T-cell (primary cell): ENCODE data around the gene TM4SF18. TPM values are rescaled to one million over a fixed set of nuclear protein-coding genes. Genes with fewer than 3 reads are reported as not detected.

Experiments
- ATAC-seq, 4 experiments: fragments of 200-7000 bp in 3 of 4; fragments of 150-1000 bp in 1 of 4; cut with Tn5 transposase; replicated peaks in 1 of 4; 1 replicate in 3 of 4; 2 replicates in 1 of 4; pipeline ENCODE4 v1.10.0; 2021; ENCODE audit warnings: moderate library complexity in 3 of 4, mild to moderate bottlenecking in 2 of 4, moderate number of reproducible peaks in 1 of 4
- CTCF ChIA-PET, 2 donors: fragments of 300-600 bp; sonication (Branson Sonifier 250); formaldehyde crosslinking; loops; one replicate each; lab custom pipeline; 2022; ENCODE audit warnings: antibody characterized with exemption in 2 of 2; lab: Charles Lee
- POLR2A ChIA-PET, 2 donors: fragments of 300-600 bp; sonication (Branson Sonifier 250); formaldehyde crosslinking; loops; one replicate each; lab custom pipeline; 2022; ENCODE audit warnings: antibody characterized with exemption in 2 of 2; lab: Charles Lee
- DNase-seq, 35 experiments: peaks; one replicate each; pipeline versions ENCODE4 v3.0.0 to v3.0.0-alpha.2; 2013 to 2023
- H3K27ac ChIP-seq: one replicate; pipeline ENCODE4 v1.5.1; 2013; ENCODE audit warnings: low read length
- H3K27me3 ChIP-seq, 2 experiments: replicated peaks in 1 of 2; 1 replicate in 1 of 2; 2 replicates in 1 of 2; pipeline versions ENCODE4 v1.6.1 to v1.7.0; 2013; ENCODE audit warnings: low read length in 1 of 2, mixed read lengths in 1 of 2; ENCODE audit not compliant: control insufficient read depth in 2 of 2, insufficient read depth in 2 of 2; ENCODE audit errors: extremely low read depth in 1 of 2
- H3K36me3 ChIP-seq, 2 donors: 1 replicate in 1 of 2; 2 replicates in 1 of 2; pipeline versions ENCODE4 v1.6.1 to v1.7.0; 2013; ENCODE audit warnings: low read length in 1 of 2; ENCODE audit not compliant: control insufficient read depth in 2 of 2, insufficient read depth in 1 of 2; ENCODE audit errors: extremely low read depth in 1 of 2
- H3K4me1 ChIP-seq, 2 experiments: 1 replicate in 1 of 2; 2 replicates in 1 of 2; pipeline versions ENCODE4 v1.6.1 to v1.7.0; 2013; ENCODE audit warnings: low read length in 2 of 2, mixed read lengths in 1 of 2; ENCODE audit not compliant: insufficient read depth in 2 of 2, control insufficient read depth in 1 of 2; ENCODE audit errors: extremely low read depth in 1 of 2
- H3K4me3 ChIP-seq, 2 donors: 1 replicate in 1 of 2; 2 replicates in 1 of 2; pipeline versions ENCODE4 v1.5.1 to v1.7.0; 2013; ENCODE audit warnings: mild to moderate bottlenecking in 2 of 2, low read length in 1 of 2, moderate library complexity in 1 of 2; ENCODE audit not compliant: control insufficient read depth in 1 of 2; ENCODE audit errors: extremely low read depth in 1 of 2
- H3K9me3 ChIP-seq: 2 replicates; pipeline ENCODE4 v1.7.0; 2013
- H3K27ac Mint-ChIP-seq, 2 donors: one replicate each; pipeline ENCODE4 v1.8.0; 2020 to 2021; ENCODE audit warnings: mild to moderate bottlenecking in 2 of 2, mixed read lengths in 2 of 2
- H3K27me3 Mint-ChIP-seq, 2 donors: one replicate each; pipeline ENCODE4 v1.8.0; 2021 to 2022; ENCODE audit warnings: mixed read lengths in 2 of 2
- H3K36me3 Mint-ChIP-seq: one replicate; pipeline ENCODE4 v1.8.0; 2021; ENCODE audit warnings: mixed read lengths
- H3K4me1 Mint-ChIP-seq, 3 donors: one replicate each; pipeline ENCODE4 v1.8.0; 2020 to 2022; ENCODE audit warnings: mixed read lengths in 3 of 3, mild to moderate bottlenecking in 1 of 3
- H3K4me3 Mint-ChIP-seq, 3 donors: one replicate each; pipeline ENCODE4 v1.8.0; 2020 to 2022; ENCODE audit warnings: mild to moderate bottlenecking in 3 of 3, mixed read lengths in 3 of 3, moderate library complexity in 3 of 3
- H3K9me3 Mint-ChIP-seq, 3 donors: one replicate each; pipeline ENCODE4 v1.8.0; 2020 to 2022; ENCODE audit warnings: mixed read lengths in 3 of 3
- WGBS: methylation state at CpG from one replicate; pipeline ENCODE4 v1.1.5; 2013; ENCODE audit warnings: missing lambda C conversion rate; ENCODE audit not compliant: insufficient coverage; 5-methylcytosine and 5-hydroxymethylcytosine counted together
- total RNA-seq, 35 experiments: library from RNA in 6 of 35; stranded (reverse) in 6 of 35; fragments of 120-200 nt in 1 of 35; gene quantifications; one replicate each; pipeline versions ENCODE4 v1.2.1 to v1.2.4 and lab custom pipeline; 2013 to 2026

The TM4SF18 gene
- total RNA-seq, 5 donors from 2014 or later (not counting 1 experiment from before 2014, with no cell fraction given) = not detected

DNA sequence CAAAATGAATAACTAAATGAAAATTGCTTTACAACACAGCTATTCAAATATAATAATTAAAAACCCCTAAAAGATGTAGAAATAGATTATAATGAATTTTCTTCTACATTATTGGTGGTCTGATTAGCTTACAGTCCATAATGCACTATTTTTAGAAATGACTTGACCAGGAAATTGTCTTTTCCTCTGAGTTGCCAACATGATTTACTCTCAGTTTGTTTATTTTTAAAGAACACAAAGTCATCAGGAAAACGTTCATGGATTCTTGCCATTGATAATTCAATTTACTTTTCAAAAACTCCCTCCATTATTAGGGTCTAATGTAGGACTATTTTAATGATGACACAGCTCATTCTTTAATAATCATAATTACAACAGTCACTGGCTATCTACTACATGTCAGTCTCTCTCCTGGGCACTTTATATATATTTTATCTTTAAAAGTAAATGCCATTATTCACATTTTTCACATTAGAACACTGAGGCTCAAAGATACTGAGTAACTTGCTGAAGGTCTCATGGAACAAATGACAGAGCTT, 1.1 kb downstream of the TM4SF18 start:
- ATAC-seq (no peak), DNase-seq (no peak)
- WGBS = no CpG with 5 or more reads among the region's 1 CpG
- H3K4me1 ChIP-seq = no peaks in the 10 kb centered on the region
- CTCF ChIA-PET = no interaction called here
- H3K36me3 ChIP-seq = no peaks in the 10 kb centered on the region
- Mint-ChIP-seq H3K36me3 (no peaks in the 10 kb centered on the region), H3K27me3 (peaks cover 7 to 9% of the 10 kb centered on the region in 2 donors), H3K9me3 (no peaks in the 10 kb centered on the region), H3K4me3 (no peak overlapping the region), H3K27ac (no peak overlapping the region), H3K4me1 (no peaks in the 10 kb centered on the region)
- POLR2A ChIA-PET = no interaction called here
- no peak overlapping the region for H3K4me3 ChIP-seq
- H3K27me3 ChIP-seq = no peaks in the 10 kb centered on the region
- no peaks in the 10 kb centered on the region for H3K9me3 ChIP-seq
- H3K27ac ChIP-seq = no peak overlapping the region

DNA sequence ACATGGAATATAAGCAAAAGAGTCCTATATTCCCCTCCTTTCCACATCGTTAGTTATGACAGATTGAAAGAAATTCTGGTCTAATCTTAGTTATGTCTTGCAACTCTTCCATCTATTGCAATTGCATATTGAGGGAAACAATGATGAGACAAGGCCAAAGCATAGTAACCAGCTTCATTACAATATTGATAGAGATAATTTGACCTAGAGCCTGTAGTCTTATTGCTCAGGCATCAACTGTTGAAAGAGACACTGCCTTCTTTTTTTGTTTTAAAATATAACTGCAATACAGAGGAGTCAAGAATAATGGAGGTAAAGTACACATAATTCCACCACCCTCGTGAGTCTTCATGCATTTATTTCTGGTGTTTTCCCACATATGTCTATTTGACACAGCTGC, 2.0 kb downstream of the TM4SF18 start:
- Mint-ChIP-seq H3K27ac (no peak overlapping the region), H3K36me3 (no peaks in the 10 kb centered on the region), H3K27me3 (peaks cover 7 to 17% of the 10 kb centered on the region in 2 donors), H3K4me1 (no peaks in the 10 kb centered on the region), H3K9me3 (no peaks in the 10 kb centered on the region), H3K4me3 (no peak overlapping the region)
- H3K27ac ChIP-seq = no peak overlapping the region
- ATAC-seq = no peak
- WGBS = no CpG with 5 or more reads among the region's 2 CpGs
- ChIA-PET POLR2A (no interaction called here), CTCF (no interaction called here)
- no peaks in the 10 kb centered on the region for H3K4me1 ChIP-seq
- no peak for DNase-seq
- H3K4me3 ChIP-seq = no peak overlapping the region
- H3K9me3 ChIP-seq = no peaks in the 10 kb centered on the region
- no peaks in the 10 kb centered on the region for H3K36me3 ChIP-seq
- H3K27me3 ChIP-seq = no peaks in the 10 kb centered on the region

DNA sequence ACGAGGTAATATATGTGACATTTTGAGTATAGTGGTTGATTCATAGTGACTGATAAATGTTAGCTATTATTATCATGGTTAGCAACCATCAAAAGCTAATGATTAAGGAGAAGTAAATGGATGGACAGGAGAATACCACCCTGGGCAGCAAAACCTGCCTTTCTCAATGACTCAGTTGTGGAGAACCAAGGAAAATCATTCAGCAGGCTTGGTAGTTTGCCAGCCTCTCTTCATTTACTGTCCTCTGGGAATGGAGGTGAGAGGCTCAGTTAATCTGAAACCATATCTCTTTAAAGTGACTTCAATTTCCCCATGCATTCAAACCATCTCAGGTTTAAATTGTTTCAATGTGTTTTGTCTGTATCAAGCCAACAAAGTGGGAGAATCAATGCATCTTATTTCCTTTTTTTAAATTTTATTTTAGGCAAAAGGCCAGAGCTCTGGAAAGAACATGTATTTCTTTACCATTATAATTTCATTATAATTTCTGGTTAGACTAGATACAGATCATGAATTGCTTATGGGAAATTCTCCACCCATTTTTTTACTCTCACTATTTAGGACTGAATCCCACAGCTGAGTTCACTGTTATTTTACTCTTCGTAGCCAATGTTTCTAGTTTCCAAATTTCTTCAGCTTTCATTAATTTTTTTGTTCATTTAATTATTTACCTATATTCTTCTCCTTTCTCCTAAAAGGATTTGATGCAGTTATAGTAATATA, 2.7 kb downstream of the TM4SF18 start:
- Mint-ChIP-seq H3K36me3 (no peaks in the 10 kb centered on the region), H3K9me3 (no peaks in the 10 kb centered on the region), H3K4me3 (no peak overlapping the region), H3K4me1 (no peaks in the 10 kb centered on the region), H3K27ac (no peak overlapping the region), H3K27me3 (peaks cover 7 to 18% of the 10 kb centered on the region in 2 donors)
- Histone ChIP-seq H3K27me3 (no peaks in the 10 kb centered on the region), H3K36me3 (no peaks in the 10 kb centered on the region), H3K9me3 (no peaks in the 10 kb centered on the region), H3K4me3 (no peak overlapping the region), H3K4me1 (no peaks in the 10 kb centered on the region), H3K27ac (no peak overlapping the region)
- no peak for DNase-seq
- WGBS = 100% methylated on average over 1 of the region's 2 CpGs
- POLR2A ChIA-PET = no interaction called here
- no peak for ATAC-seq
- CTCF ChIA-PET = no interaction called here

DNA sequence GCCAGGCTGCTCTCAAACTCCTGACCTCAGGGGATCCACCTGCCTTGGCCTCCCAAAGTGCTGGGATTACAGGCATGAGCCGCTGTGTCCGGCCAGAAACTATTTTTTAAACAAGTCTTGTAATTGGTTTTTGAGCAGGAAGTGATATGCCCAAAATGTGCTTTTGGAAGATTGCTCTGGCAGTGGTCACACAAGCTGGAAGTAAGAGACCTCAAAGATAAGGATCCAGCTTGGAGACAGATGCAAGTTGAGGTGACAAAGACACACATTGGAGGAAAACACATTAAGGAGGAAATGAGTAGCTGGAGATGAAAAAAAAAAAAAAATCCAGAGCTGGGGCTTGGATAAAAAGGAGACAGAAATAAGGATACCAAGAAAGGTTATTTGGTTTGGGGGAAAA, 6.3 kb downstream of the TM4SF18 start:
- H3K27ac Mint-ChIP-seq = no peak overlapping the region
- ChIA-PET CTCF (interaction anchor here in 1 of 2 donors (0.6 to 1.5 kb wide), 3 partner anchors 52 to 472 kb away, joined by 3 to 4 read pairs (median 3); no protein-coding TSS in a partner anchor), POLR2A (no interaction called here)
- H3K9me3 Mint-ChIP-seq = no peaks in the 10 kb centered on the region
- Histone ChIP-seq H3K27ac (no peak overlapping the region), H3K4me3 (no peak overlapping the region), H3K36me3 (no peaks in the 10 kb centered on the region), H3K4me1 (no peaks in the 10 kb centered on the region), H3K9me3 (no peaks in the 10 kb centered on the region), H3K27me3 (no peaks in the 10 kb centered on the region)
- DNase-seq (no peak), ATAC-seq (no peak)
- H3K4me3 Mint-ChIP-seq = no peak overlapping the region
- H3K27me3 Mint-ChIP-seq = peaks cover 6 to 22% of the 10 kb centered on the region in 2 donors
- H3K36me3 Mint-ChIP-seq = no peaks in the 10 kb centered on the region
- 76% methylated on average over 2 of the region's 2 CpGs for WGBS
- H3K4me1 Mint-ChIP-seq = no peaks in the 10 kb centered on the region

DNA sequence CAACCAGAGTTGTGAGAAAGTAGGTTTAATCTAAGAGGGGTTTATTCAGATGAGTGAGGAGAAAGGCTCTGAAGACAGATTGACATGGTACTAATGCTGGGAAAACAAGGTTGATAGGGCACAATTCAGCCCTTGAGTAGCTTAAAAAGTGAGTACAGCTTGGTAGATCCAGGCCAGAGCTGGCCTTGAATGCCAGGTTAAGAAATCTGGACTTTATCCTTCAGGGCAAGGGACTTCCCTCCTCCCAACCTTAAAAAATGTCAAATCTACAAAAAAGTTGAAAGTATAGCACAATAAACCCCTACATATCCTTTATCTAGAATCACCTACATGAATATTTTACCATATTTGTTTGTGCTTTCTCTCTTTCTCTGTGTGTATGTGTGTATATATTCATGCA, 7.9 kb downstream of the TM4SF18 start:
- no peak for DNase-seq
- ChIA-PET CTCF (no interaction called here), POLR2A (no interaction called here)
- H3K4me3 ChIP-seq = no peak overlapping the region
- ATAC-seq = no peak
- Mint-ChIP-seq H3K9me3 (no peaks in the 10 kb centered on the region), H3K27me3 (peaks cover 4 to 22% of the 10 kb centered on the region in 2 donors), H3K36me3 (no peaks in the 10 kb centered on the region), H3K4me3 (no peak overlapping the region), H3K27ac (no peak overlapping the region), H3K4me1 (no peaks in the 10 kb centered on the region)
- no peak overlapping the region for H3K27ac ChIP-seq
- H3K9me3 ChIP-seq = no peaks in the 10 kb centered on the region
- no peaks in the 10 kb centered on the region for H3K4me1 ChIP-seq
- H3K27me3 ChIP-seq = no peaks in the 10 kb centered on the region
- H3K36me3 ChIP-seq = no peaks in the 10 kb centered on the region

DNA sequence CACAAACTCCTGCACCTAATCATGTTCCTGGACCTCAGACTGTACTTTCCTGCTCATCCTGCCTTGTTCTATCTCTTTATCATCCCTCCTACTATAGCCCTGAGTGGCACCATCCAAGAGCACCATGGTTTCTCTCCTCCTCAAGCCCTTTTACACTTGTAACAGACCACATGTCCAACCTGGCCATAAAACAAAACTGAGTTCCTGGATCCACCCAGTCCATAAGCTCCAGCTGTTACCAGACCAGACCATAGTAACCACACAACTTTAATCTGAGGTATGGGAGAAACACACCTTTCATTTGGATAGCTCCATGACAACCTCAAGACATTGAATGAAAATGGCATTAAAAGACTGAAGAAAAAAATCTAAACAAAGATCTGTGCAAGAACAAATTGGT, 9.1 kb downstream of the TM4SF18 start:
- CTCF ChIA-PET = interaction anchor here in 1 of 2 donors (0.6 to 0.7 kb wide), 2 partner anchors 10 to 47 kb away, joined by 3 read pairs; no protein-coding TSS in a partner anchor
- no peaks in the 10 kb centered on the region for H3K36me3 Mint-ChIP-seq
- Histone ChIP-seq H3K36me3 (no peaks in the 10 kb centered on the region), H3K27me3 (no peaks in the 10 kb centered on the region), H3K4me3 (no peak overlapping the region), H3K4me1 (no peaks in the 10 kb centered on the region), H3K27ac (no peak overlapping the region), H3K9me3 (no peaks in the 10 kb centered on the region)
- H3K9me3 Mint-ChIP-seq = no peaks in the 10 kb centered on the region
- ATAC-seq = no peak
- H3K27ac Mint-ChIP-seq = no peak overlapping the region
- H3K4me1 Mint-ChIP-seq = no peaks in the 10 kb centered on the region
- no peak for DNase-seq
- H3K27me3 Mint-ChIP-seq = peaks cover 4 to 22% of the 10 kb centered on the region in 2 donors
- POLR2A ChIA-PET = no interaction called here
- no peak overlapping the region for H3K4me3 Mint-ChIP-seq
